ENCODE data around the gene GPR27. TPM values are rescaled to one million over a fixed set of nuclear protein-coding genes. Genes with fewer than 3 reads are reported as not detected.

The GPR27 gene
- total and polyA plus RNA-seq, 2 experiments from 2014 or later, result 2.9 to 3.1 TPM

DNA sequence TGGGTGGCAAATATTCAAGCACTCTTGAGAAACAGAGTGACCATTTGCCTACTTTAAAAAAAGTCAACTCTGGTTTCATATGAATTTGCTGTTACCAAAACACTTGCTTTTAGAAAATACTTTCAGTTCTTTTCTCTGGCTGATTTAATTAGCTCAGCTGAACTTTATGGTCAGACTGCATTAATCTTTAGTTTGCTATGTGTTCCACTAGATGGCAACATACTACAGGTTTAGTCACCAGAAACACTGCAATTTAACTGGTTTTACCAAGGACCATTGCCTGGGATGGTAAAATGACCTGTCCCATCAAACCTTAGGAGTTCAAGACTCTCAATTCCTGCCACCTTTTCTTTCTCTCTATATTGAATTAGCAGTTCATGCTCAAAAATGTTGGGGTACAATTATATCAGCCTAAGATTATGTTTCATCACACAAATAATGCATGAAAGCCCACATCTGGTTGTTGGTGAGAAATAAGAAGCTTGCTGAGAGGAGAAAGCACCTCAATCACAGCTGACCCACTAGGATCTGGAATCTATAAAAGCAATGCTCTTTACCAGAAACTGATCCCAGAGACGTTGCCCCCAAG lies 42.7 kb upstream of the GPR27 start:
- no peaks in the 10 kb centered on the region for H3K9me2 ChIP-seq (replicated peaks; ENCODE audit: insufficient read depth)
- H3K4me3 ChIP-seq, result no peak overlapping the region
- no peak overlapping the region for H3K27ac ChIP-seq
- no peaks in the 10 kb centered on the region for H3K79me2 ChIP-seq
- no peaks in the 10 kb centered on the region for H4K20me1 ChIP-seq (ENCODE audit: insufficient read depth, poor library complexity, severe bottlenecking)
- no peaks in the 10 kb centered on the region for H3K4me1 ChIP-seq (ENCODE audit: insufficient read depth)
- TF ChIP-seq EZH2phosphoT487 (IDR thresholded peaks at IDR 0.05; ENCODE audit: low read depth, severe bottlenecking, unreplicated experiment), result no peak
- TF ChIP-seq EZH2 (IDR thresholded peaks at IDR 0.05; ENCODE audit: borderline replicate concordance), result no peak
- TF ChIP-seq, protein P1, sequence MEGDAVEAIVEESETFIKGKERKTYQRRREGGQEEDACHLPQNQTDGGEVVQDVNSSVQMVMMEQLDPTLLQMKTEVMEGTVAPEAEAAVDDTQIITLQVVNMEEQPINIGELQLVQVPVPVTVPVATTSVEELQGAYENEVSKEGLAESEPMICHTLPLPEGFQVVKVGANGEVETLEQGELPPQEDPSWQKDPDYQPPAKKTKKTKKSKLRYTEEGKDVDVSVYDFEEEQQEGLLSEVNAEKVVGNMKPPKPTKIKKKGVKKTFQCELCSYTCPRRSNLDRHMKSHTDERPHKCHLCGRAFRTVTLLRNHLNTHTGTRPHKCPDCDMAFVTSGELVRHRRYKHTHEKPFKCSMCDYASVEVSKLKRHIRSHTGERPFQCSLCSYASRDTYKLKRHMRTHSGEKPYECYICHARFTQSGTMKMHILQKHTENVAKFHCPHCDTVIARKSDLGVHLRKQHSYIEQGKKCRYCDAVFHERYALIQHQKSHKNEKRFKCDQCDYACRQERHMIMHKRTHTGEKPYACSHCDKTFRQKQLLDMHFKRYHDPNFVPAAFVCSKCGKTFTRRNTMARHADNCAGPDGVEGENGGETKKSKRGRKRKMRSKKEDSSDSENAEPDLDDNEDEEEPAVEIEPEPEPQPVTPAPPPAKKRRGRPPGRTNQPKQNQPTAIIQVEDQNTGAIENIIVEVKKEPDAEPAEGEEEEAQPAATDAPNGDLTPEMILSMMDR (IDR thresholded peaks at IDR 0.05; ENCODE audit: poor library complexity), result peak; percentile 82
- no peaks in the 10 kb centered on the region for H3K9me3 ChIP-seq (ENCODE audit: low read depth)
- no peaks in the 10 kb centered on the region for H3K27me3 ChIP-seq
- H2AFZ ChIP-seq, result no peak overlapping the region
- H3K36me3 ChIP-seq (replicated peaks; ENCODE audit: insufficient read depth, low read depth), result no peaks in the 10 kb centered on the region
- WGBS (ENCODE audit: low lambda C conversion rate, missing lambda C conversion rate), result 21% methylated on average over 1 of the region's 1 CpG
- peak; percentile 64 for DNase-seq (ENCODE audit: low spot score)
- no peak overlapping the region for H3K4me2 ChIP-seq

DNA sequence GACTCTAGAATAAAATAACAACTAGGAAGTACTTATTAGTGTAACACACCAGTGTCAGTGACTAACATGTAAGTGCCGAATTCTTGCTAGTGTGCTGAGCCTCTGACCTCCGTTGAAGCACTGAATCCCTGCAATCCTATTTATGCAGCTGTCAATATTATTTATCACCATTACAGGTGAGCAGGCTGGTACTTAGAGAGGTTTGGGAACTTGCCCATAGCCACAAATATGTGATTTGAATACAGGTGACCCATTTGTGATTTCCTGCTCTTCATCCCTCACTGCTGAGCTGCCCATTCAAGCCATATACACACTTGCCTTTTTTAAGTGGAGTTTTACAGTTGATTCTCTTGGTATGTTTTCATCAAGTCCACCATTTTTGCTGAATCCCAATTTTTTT lies 40.6 kb upstream of the GPR27 start:
- no peaks in the 10 kb centered on the region for H3K9me2 ChIP-seq (replicated peaks; ENCODE audit: insufficient read depth)
- H3K4me1 ChIP-seq (ENCODE audit: insufficient read depth), result no peaks in the 10 kb centered on the region
- H3K4me2 ChIP-seq, result no peak overlapping the region
- 80% methylated on average over 2 of the region's 2 CpGs for WGBS (ENCODE audit: low lambda C conversion rate, missing lambda C conversion rate)
- TF ChIP-seq EZH2 (IDR thresholded peaks at IDR 0.05; ENCODE audit: borderline replicate concordance), result no peak
- TF ChIP-seq, protein P1 (IDR thresholded peaks at IDR 0.05; ENCODE audit: poor library complexity), result no peak
- TF ChIP-seq EZH2phosphoT487 (IDR thresholded peaks at IDR 0.05; ENCODE audit: low read depth, severe bottlenecking, unreplicated experiment), result no peak
- no peaks in the 10 kb centered on the region for H3K79me2 ChIP-seq
- H3K27me3 ChIP-seq, result no peaks in the 10 kb centered on the region
- H3K4me3 ChIP-seq, result no peak overlapping the region
- no peaks in the 10 kb centered on the region for H4K20me1 ChIP-seq (ENCODE audit: insufficient read depth, poor library complexity, severe bottlenecking)
- H3K9me3 ChIP-seq (ENCODE audit: low read depth), result no peaks in the 10 kb centered on the region
- H3K27ac ChIP-seq, result no peak overlapping the region
- no peak overlapping the region for H2AFZ ChIP-seq
- no peaks in the 10 kb centered on the region for H3K36me3 ChIP-seq (replicated peaks; ENCODE audit: insufficient read depth, low read depth)
- no peak for DNase-seq (ENCODE audit: low spot score)

DNA sequence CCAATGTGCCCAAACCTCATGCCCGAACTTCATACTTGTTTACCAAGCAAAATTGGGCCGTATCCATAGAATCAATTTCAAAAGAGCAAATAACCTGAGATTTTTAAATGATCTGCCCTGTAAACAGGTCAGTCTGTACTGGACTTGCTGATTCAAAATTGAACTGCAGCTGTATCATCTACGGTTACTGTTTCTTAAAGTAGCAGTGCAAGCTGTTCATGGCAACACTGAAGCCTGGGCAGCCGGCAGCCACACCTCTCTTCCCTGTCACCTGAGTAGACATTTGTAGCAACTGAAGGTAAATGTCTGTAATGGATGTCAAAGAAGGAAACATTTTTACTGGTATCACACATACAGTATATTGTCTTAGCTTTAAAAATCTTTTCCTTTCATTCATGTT lies 39.1 kb upstream of the GPR27 start:
- H3K36me3 ChIP-seq (replicated peaks; ENCODE audit: insufficient read depth, low read depth), result no peaks in the 10 kb centered on the region
- H3K27me3 ChIP-seq, result no peaks in the 10 kb centered on the region
- no peak overlapping the region for H3K27ac ChIP-seq
- WGBS (ENCODE audit: low lambda C conversion rate, missing lambda C conversion rate), result 93% methylated on average over 4 of the region's 4 CpGs
- H3K4me3 ChIP-seq, result no peak overlapping the region
- H4K20me1 ChIP-seq (ENCODE audit: insufficient read depth, poor library complexity, severe bottlenecking), result no peaks in the 10 kb centered on the region
- DNase-seq (ENCODE audit: low spot score), result no peak
- H3K4me2 ChIP-seq, result no peak overlapping the region
- H3K4me1 ChIP-seq (ENCODE audit: insufficient read depth), result no peaks in the 10 kb centered on the region
- H3K9me2 ChIP-seq (replicated peaks; ENCODE audit: insufficient read depth), result no peaks in the 10 kb centered on the region
- H3K9me3 ChIP-seq (ENCODE audit: low read depth), result no peaks in the 10 kb centered on the region
- H2AFZ ChIP-seq, result no peak overlapping the region
- TF ChIP-seq, protein P1 (IDR thresholded peaks at IDR 0.05; ENCODE audit: poor library complexity), result no peak
- TF ChIP-seq EZH2phosphoT487 (IDR thresholded peaks at IDR 0.05; ENCODE audit: low read depth, severe bottlenecking, unreplicated experiment) (no peak), EZH2 (IDR thresholded peaks at IDR 0.05; ENCODE audit: borderline replicate concordance) (no peak)
- H3K79me2 ChIP-seq, result no peaks in the 10 kb centered on the region

Data from hepatocyte (in vitro differentiated cells).